Epidermal melanocyte (primary cell): ENCODE data around the gene NCAM1.
A peak's percentile ranks its signal among the peaks of the same experiment; 100 is the strongest.

ENCODE experiments used
- DNase-seq: peaks from one replicate; pipeline ENCODE4 v3.0.0; 2011; ENCODE audit warnings: low spot score; ENCODE audit not compliant: insufficient read length

The NCAM1 gene

DNA sequence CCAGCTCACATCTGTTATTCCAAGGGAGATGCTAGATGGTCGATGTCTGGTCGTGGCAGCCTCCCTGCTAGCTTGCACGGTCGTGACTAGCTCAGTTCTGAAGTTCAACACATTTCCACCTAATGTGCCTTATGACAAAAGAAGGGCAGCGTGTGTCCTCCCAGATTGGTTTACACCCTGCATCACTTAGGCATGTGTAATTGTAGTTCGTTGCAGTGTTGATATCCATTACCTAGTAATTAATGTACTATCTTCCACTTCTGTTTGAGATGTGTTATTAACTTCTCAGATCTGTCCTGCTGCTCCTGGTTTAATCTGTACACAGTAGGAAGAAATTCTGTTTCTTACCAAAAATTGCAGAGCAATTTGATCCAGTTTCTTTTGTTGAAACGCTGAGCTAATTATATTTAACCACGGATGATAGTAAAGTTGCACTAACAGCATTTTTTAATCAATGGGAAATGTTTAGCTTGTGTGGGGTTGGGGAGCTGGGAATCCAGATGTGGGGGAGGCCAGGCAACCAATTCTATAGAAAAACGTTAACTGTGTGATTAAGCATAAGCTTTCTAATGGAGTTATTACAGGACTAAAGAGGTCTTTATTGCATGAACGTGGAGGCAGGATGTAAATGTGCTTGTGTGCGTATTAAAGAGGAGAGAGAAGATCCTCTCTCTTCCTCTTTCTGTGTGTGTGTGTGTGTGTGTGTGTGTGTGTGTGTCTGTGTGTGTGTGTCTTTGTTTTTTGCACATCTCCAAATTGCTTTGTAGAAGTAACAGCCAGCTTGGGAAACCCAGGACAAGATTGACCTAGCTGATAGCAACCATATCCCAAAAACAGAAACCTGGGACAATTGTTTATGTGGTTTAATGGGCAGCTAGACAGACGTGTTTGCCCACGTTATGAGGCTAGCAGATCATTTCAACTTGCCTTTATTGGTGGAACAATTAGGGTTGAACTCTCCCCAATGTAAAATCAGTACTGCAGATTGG is 207.4 kb downstream of the NCAM1 start:
- DNase-seq = no peak

DNA sequence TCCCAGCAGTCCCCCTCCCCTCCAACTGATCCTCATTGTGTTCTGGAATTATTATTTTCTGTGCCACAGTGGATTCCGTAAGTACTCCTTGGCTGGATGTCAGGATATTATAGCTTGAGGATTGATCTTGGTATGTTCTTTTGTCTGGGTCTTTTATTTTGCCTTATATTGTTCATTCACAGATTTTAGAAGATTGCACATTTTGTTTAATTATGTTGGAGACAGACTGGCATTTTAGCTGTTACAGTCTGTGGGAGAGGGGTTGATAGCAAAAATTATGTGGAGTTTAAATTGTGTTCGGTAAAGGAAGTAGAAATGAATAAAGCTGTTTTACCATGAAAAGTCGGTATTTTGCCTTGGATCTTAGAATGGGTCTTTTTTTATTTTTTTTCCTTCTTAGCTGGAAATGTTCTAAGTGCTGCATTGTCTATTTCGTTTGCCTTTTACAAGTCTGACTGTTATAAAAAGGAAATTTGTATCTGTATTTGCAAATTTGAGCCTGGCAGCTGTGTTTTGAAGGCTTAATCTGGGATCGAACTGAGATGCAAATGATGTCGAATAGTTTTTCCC is 211.2 kb downstream of the NCAM1 start:
- no peak for DNase-seq

GRCh38 chr11:113173126-113173525 is 211.9 kb downstream of the NCAM1 start:
- no peak for DNase-seq

DNA sequence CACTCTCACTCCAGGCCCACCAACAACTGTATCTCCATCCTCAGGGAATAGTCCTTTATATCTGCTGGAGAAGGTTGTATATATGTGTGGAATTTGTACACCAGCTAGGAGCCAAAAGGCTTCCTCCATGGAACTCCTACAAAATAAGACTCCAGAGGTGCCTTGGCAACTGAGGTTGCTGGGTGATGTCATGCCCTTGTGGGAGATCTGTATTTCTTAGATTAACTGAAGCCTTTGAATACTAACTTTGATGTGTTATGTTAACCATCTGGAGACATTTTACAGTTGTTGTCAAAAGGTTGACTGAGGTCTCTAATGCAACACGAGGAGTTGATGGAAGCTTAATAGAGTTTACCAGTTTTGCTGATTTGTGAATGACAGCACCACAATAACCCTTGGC is 213.7 kb downstream of the NCAM1 start:
- DNase-seq = no peak

GRCh38 chr11:113176599-113177360 is 215.6 kb downstream of the NCAM1 start:
- DNase-seq = no peak

GRCh38 chr11:113177671-113178070 is 216.5 kb downstream of the NCAM1 start:
- no peak for DNase-seq

GRCh38 chr11:113178381-113179070 is 217.3 kb downstream of the NCAM1 start:
- no peak for DNase-seq

- no peak for DNase-seq
Measured at GRCh38 chr11:113179181-113179704, 218.0 kb downstream of the NCAM1 start.

DNA sequence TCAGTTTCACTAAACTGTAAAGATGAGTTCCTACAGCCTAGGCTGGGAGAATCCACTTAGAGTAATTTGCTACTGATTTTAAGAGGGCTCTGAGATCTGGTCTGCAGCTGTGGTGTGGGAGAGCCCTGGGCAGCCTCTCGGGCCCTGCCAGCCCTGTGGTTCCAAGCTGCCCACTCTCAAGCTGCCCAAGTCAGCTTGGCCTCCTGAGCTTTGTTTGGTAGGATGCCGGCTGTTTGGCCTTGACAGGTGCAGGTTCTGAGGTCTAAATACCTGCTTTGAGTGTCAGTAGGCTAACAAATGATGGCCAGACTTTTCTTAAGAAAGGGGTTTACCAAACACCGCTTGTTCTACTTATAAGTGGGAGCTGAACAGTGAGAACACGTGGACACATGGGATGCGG is 219.9 kb downstream of the NCAM1 start:
- DNase-seq = no peak

DNA sequence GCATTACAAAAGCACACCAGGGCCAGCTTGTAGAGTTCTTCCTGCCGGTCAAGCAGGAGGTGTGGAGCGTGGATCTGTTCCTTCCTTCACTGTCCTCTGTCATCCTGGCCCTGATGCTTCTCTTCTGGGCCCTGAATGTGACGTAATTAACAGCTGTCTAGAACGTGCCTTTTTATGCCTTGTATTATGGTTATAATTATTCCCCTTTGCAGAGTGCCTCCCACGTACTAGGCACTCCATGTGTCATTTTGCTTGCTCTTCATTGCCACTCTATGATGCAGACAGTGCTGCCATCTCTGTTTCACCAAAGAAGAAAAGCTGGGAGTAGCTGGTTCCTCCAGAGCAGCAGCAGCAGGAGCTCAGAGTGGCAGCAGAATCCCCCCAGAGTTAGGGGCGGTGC is 221.1 kb downstream of the NCAM1 start:
- no peak for DNase-seq

DNA sequence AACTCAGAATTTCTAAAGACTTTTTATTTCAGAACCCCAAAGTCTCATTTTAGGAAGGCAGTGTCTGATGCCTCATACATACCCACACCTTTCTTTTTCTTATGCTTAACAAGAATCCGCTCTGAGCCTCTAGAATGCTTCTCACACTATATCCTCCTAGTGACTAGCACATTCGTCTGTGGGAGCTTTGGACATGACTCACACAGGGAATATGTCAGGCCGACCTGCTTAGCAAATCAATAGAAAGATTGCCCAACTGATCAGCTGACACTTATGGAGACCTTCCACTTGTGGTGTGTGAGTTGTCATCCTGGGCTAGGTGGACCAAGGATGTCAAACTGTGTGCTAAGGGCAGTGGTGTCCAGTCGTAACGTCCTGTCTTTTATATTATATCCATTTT is 223.3 kb downstream of the NCAM1 start:
- DNase-seq = peak; percentile 43

- no peak for DNase-seq
Measured at GRCh38 chr11:113188371-113188834, 227.2 kb downstream of the NCAM1 start.

DNA sequence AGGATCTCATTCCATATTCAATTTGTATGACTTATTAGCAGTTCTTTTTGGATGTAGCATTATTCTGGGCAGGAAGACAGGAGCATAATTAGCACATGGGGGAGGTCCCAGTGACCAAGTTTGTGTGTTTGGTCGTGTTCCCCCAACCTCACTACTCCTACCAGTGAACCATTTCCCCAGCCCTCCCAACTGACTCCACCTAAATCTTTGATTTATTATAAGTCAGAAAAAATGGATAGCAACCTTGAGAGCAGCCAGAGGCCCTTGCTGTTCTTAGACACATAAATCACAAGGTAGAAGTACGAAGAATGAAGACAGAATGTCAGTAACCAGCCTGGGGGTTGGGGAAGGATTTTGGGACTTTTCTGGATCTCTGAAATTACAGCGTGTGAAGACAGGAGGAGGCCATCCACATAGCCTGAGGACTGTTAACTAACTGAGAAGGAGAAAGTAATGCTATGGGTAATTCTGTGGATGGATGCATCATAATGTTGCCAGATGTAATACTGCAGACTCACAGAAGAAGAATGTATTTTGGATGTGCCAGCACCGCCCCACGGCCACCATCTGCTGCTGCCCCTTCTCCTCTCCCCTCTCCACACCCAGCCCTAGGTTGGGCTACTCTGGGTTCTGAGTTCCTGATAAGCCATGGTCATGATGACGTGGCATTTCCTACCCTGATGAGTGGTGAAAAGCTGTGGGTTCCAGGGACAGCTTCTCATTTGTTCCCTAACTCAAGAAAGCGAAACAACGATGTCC is 228.9 kb downstream of the NCAM1 start:
- peak; percentile 71 for DNase-seq

DNA sequence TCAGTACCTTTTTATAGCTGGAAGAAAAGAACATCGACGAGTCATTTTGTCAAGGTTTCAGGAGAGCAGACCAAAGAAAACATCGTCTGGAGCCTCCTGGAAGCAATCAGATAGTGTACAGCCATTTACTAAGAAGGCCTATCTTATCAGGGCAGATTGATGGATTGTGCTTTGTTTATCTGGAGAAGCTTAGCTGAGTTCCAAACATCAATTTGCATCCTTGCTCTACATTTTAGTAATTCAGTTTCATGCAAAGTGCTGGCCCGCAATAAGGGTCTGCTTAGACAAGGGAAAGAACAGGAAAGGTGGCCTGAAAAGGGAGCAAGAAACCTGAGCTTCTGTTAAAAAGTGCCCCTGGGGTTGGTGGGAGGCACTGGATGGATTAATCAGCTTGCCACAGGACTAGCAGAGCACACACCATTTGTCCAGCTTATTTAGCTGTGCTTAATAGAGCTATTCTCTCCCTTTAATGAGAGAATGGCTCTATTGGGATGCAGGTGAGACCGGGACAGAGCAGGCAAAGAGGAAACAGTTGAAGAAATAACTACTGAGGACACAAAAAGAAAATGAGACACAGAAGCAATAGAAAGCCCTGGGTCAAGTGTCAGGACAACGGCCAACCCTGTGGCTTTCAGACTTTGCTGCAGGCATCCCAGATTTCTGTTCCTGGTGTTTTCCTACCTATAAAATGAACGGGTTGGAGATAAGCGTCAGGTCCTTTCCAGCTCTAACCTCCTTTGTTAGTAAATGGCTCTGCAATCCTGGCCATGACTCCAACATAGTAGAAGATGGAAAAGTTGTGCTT is 231.1 kb downstream of the NCAM1 start:
- no peak for DNase-seq

- DNase-seq = no peak
Measured at GRCh38 chr11:113193016-113193415, 231.8 kb downstream of the NCAM1 start.

- no peak for DNase-seq
Measured at GRCh38 chr11:113193946-113194345, 232.7 kb downstream of the NCAM1 start.

DNA sequence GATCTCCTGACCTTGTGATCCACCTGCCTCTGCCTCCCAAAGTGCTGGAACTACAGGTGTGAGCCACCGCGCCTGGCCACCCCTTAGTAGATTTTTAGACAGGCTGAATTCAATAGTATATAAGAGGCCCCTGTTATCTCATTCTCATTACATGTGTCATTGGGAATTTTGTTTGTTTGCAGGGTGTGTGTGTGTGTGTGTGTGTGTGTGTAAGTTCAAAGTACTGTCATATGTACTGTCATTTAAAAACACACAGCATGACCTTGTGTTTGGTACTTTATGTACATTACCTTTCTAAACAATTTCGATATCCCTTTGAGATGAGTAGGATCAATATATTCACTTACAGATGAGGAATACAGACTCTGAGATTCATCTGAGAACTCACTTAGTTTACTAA is 234.5 kb downstream of the NCAM1 start:
- DNase-seq = no peak

GRCh38 chr11:113197446-113197845 is 236.2 kb downstream of the NCAM1 start:
- no peak for DNase-seq

GRCh38 chr11:113198972-113199661 is 237.9 kb downstream of the NCAM1 start:
- DNase-seq = no peak
